ENCODE measurements around the gene ACSF2.
"Not testable (repeated sequence)": the region's sequence is repeated elsewhere in the genome, so short reads cannot be mapped to it uniquely, and the experiment has no call there.

ACSF2 gene

GRCh38 chr17:50407921-50408320 is 18.1 kb upstream of the ACSF2 start:
- Histone ChIP-seq H3K27ac (ENCODE audit: low read length) (no peak overlapping the region), H3K9ac (ENCODE audit: low read length) (no peak overlapping the region), H3K79me2 (ENCODE audit: low read length) (no peaks in the 10 kb centered on the region), H3K9me2 (replicated peaks; ENCODE audit: insufficient read depth, low read length) (no peaks in the 10 kb centered on the region), H3F3A (ENCODE audit: insufficient read depth, low read length) (no peaks in the 10 kb centered on the region), H3K27me3 (replicated peaks; ENCODE audit: insufficient read depth, low read length) (no peaks in the 10 kb centered on the region; the same call in 1 of the 2 replicates), H2AFZ (ENCODE audit: low read length) (no peak overlapping the region), H3K36me3 (replicated peaks; ENCODE audit: insufficient read depth, low read length) (no peaks in the 10 kb centered on the region), H3K4me1 (ENCODE audit: low read length) (no peaks in the 10 kb centered on the region), H3K9me3 (replicated peaks; ENCODE audit: insufficient read depth, low read length) (no peaks in the 10 kb centered on the region), H3K4me3 (ENCODE audit: low read length) (no peak overlapping the region), H4K20me1 (ENCODE audit: insufficient read depth, low read length) (no peaks in the 10 kb centered on the region), H3K4me2 (ENCODE audit: low read depth, low read length) (no peak overlapping the region)
- TF ChIP-seq EZH2phosphoT487 (IDR thresholded peaks at IDR 0.05; ENCODE audit: low read length): no peak
- TF ChIP-seq EZH2 (optimal IDR thresholded peaks at IDR 0.05; ENCODE audit: low read depth, low read length): no peak
- TF ChIP-seq CTCF (IDR thresholded peaks at IDR 0.05; ENCODE audit: low read length): no peak
- DNase-seq: no peak

- no peak overlapping the region for H3K4me2 ChIP-seq (ENCODE audit: low read depth, low read length)
- no peaks in the 10 kb centered on the region for H3K36me3 ChIP-seq (replicated peaks; ENCODE audit: insufficient read depth, low read length)
- no peaks in the 10 kb centered on the region for H3K27me3 ChIP-seq (replicated peaks; ENCODE audit: insufficient read depth, low read length)
- H3K9me3 ChIP-seq (replicated peaks; ENCODE audit: insufficient read depth, low read length): no peaks in the 10 kb centered on the region
- H3K9ac ChIP-seq (ENCODE audit: low read length): no peak overlapping the region
- TF ChIP-seq EZH2phosphoT487 (IDR thresholded peaks at IDR 0.05; ENCODE audit: low read length) (no peak), EZH2 (optimal IDR thresholded peaks at IDR 0.05; ENCODE audit: low read depth, low read length) (no peak), CTCF (IDR thresholded peaks at IDR 0.05; ENCODE audit: low read length) (no peak)
- no peaks in the 10 kb centered on the region for H4K20me1 ChIP-seq (ENCODE audit: insufficient read depth, low read length)
- H3F3A ChIP-seq (ENCODE audit: insufficient read depth, low read length): no peaks in the 10 kb centered on the region
- no peaks in the 10 kb centered on the region for H3K9me2 ChIP-seq (replicated peaks; ENCODE audit: insufficient read depth, low read length)
- H3K4me1 ChIP-seq (ENCODE audit: low read length): no peaks in the 10 kb centered on the region
- H3K4me3 ChIP-seq (ENCODE audit: low read length): no peak overlapping the region
- H3K79me2 ChIP-seq (ENCODE audit: low read length): no peaks in the 10 kb centered on the region
- H3K27ac ChIP-seq (ENCODE audit: low read length): no peak overlapping the region
- H2AFZ ChIP-seq (ENCODE audit: low read length): no peak overlapping the region
- DNase-seq: no peak
Observed at GRCh38 chr17:50412188-50412732, 13.8 kb upstream of the ACSF2 start.

- TF ChIP-seq EZH2phosphoT487 (IDR thresholded peaks at IDR 0.05; ENCODE audit: low read length) (no peak), EZH2 (optimal IDR thresholded peaks at IDR 0.05; ENCODE audit: low read depth, low read length) (no peak), CTCF (IDR thresholded peaks at IDR 0.05; ENCODE audit: low read length) (no peak)
- no peaks in the 10 kb centered on the region for H3F3A ChIP-seq (ENCODE audit: insufficient read depth, low read length)
- no peaks in the 10 kb centered on the region for H3K9me3 ChIP-seq (replicated peaks; ENCODE audit: insufficient read depth, low read length)
- no peak overlapping the region for H3K9ac ChIP-seq (ENCODE audit: low read length)
- H3K9me2 ChIP-seq (replicated peaks; ENCODE audit: insufficient read depth, low read length): no peaks in the 10 kb centered on the region
- H3K27ac ChIP-seq (ENCODE audit: low read length): no peak overlapping the region
- no peaks in the 10 kb centered on the region for H3K27me3 ChIP-seq (replicated peaks; ENCODE audit: insufficient read depth, low read length)
- H2AFZ ChIP-seq (ENCODE audit: low read length): no peak overlapping the region
- H4K20me1 ChIP-seq (ENCODE audit: insufficient read depth, low read length): no peaks in the 10 kb centered on the region
- H3K4me3 ChIP-seq (ENCODE audit: low read length): no peak overlapping the region
- H3K79me2 ChIP-seq (ENCODE audit: low read length): no peaks in the 10 kb centered on the region
- no peaks in the 10 kb centered on the region for H3K4me1 ChIP-seq (ENCODE audit: low read length)
- no peak overlapping the region for H3K4me2 ChIP-seq (ENCODE audit: low read depth, low read length)
- no peak for DNase-seq
- H3K36me3 ChIP-seq (replicated peaks; ENCODE audit: insufficient read depth, low read length): no peaks in the 10 kb centered on the region
Observed at GRCh38 chr17:50414808-50415207, 11.2 kb upstream of the ACSF2 start.

- H3K27me3 ChIP-seq (replicated peaks; ENCODE audit: insufficient read depth, low read length); H3K4me3 ChIP-seq (ENCODE audit: low read length); H2AFZ ChIP-seq (ENCODE audit: low read length); DNase-seq; H3K9ac ChIP-seq (ENCODE audit: low read length); H3K9me2 ChIP-seq (replicated peaks; ENCODE audit: insufficient read depth, low read length); H3K36me3 ChIP-seq (replicated peaks; ENCODE audit: insufficient read depth, low read length); H3K79me2 ChIP-seq (ENCODE audit: low read length); H3K27ac ChIP-seq (ENCODE audit: low read length); H3F3A ChIP-seq (ENCODE audit: insufficient read depth, low read length); H3K4me1 ChIP-seq (ENCODE audit: low read length); H4K20me1 ChIP-seq (ENCODE audit: insufficient read depth, low read length); H3K9me3 ChIP-seq (replicated peaks; ENCODE audit: insufficient read depth, low read length); H3K4me2 ChIP-seq (ENCODE audit: low read depth, low read length): not testable (repeated sequence)
Observed at GRCh38 chr17:50419577-50419976, 6.4 kb upstream of the ACSF2 start.
